ENCODE measurements around the gene DNAH14. TPM values are rescaled to one million over a fixed set of nuclear protein-coding genes. Genes with fewer than 3 reads are reported as not detected.

DNAH14 gene
- total RNA-seq, 1 experiment from 2014 or later = 39.7 TPM

GRCh38 chr1:225350872-225351271 lies 421.4 kb downstream of the DNAH14 start:
- Mint-ChIP-seq H3K27ac (no peak overlapping the region), H3K9me3 (no peaks in the 10 kb centered on the region), H3K36me3 (ENCODE audit: insufficient read depth in 1 of 3, low read depth in 3 of 3) (no peaks in the 10 kb centered on the region), H3K4me3 (no peak overlapping the region), H3K27me3 (ENCODE audit: low read depth) (peaks cover 1% of the 10 kb centered on the region), H3K4me1 (0 out of 4 replicates have a peak, but pooled peaks cover 0 to 2% of the 10 kb centered on the region in 2 experiments)
- H3K18ac ChIP-seq (ENCODE audit: insufficient read length, low read depth, low read length) = no peak overlapping the region
- no peaks in the 10 kb centered on the region for H3K9me3 ChIP-seq (ENCODE audit: control insufficient read depth, low read depth, low read length)
- no peaks in the 10 kb centered on the region for H3K79me2 ChIP-seq (ENCODE audit: insufficient read depth, low read length)
- H3K9ac ChIP-seq (ENCODE audit: extremely low read depth, insufficient read length, low read length) = no peak overlapping the region
- H3K4me2 ChIP-seq (ENCODE audit: insufficient read depth, insufficient read length, low read length) = no peak overlapping the region
- no peaks in the 10 kb centered on the region for H4K20me1 ChIP-seq (ENCODE audit: control insufficient read depth, insufficient read depth, insufficient read length)
- no peaks in the 10 kb centered on the region for H3K27me3 ChIP-seq (ENCODE audit: insufficient read depth, low read length)
- H3K56ac ChIP-seq (ENCODE audit: insufficient read length, low read depth, low read length) = no peak overlapping the region
- no peak overlapping the region for H2BK120ac ChIP-seq (ENCODE audit: low read depth, low read length, poor library complexity, severe bottlenecking)
- no peak overlapping the region for H3K27ac ChIP-seq (ENCODE audit: insufficient read length, low read depth, low read length)
- H4K91ac ChIP-seq (ENCODE audit: insufficient read length, low read depth, low read length) = no peak overlapping the region
- H3K14ac ChIP-seq (ENCODE audit: insufficient read depth, low read length) = no peak overlapping the region
- no peak overlapping the region for H3K23ac ChIP-seq (ENCODE audit: insufficient read length, low read depth, low read length)
- H2BK15ac ChIP-seq (ENCODE audit: low read depth, low read length) = no peak overlapping the region
- no peak for DNase-seq
- H3T11ph ChIP-seq (ENCODE audit: low read length) = no peak overlapping the region
- no peak overlapping the region for H4K5ac ChIP-seq (ENCODE audit: insufficient read length, low read depth, low read length)
- no peak overlapping the region for H2BK12ac ChIP-seq (ENCODE audit: insufficient read length, low read depth, low read length)
- no peak overlapping the region for H3K4ac ChIP-seq (ENCODE audit: low read depth, low read length)
- H3K23me2 ChIP-seq (ENCODE audit: insufficient read length, low read depth, low read length, poor library complexity, severe bottlenecking) = no peaks in the 10 kb centered on the region
- no peak for TF ChIP-seq CTCF (conservative IDR thresholded peaks at IDR 0.05)
- H3K4me1 ChIP-seq (ENCODE audit: insufficient read depth, low read length) = no peaks in the 10 kb centered on the region
- no peaks in the 10 kb centered on the region for H3K79me1 ChIP-seq (ENCODE audit: insufficient read depth, low read depth, low read length, poor library complexity, severe bottlenecking)
- H2BK5ac ChIP-seq (ENCODE audit: insufficient read length, low read length) = no peak overlapping the region
- no peak overlapping the region for H2AFZ ChIP-seq (ENCODE audit: low read length)
- H4K8ac ChIP-seq (replicated peaks; ENCODE audit: insufficient read length, low read depth, low read length) = no peak overlapping the region
- no peak overlapping the region for H2BK20ac ChIP-seq (ENCODE audit: low read depth, low read length, poor library complexity, severe bottlenecking)
- no peak overlapping the region for H2AK5ac ChIP-seq (ENCODE audit: insufficient read length, low read length)
